ENCODE measurements around the gene AK8. TPM values are rescaled to one million over a fixed set of nuclear protein-coding genes. Genes with fewer than 3 reads are reported as not detected.

AK8 gene
- polyA plus RNA-seq, 1 of the 3 experiments (the other 2 are of a cell fraction), result 0.77 TPM

DNA sequence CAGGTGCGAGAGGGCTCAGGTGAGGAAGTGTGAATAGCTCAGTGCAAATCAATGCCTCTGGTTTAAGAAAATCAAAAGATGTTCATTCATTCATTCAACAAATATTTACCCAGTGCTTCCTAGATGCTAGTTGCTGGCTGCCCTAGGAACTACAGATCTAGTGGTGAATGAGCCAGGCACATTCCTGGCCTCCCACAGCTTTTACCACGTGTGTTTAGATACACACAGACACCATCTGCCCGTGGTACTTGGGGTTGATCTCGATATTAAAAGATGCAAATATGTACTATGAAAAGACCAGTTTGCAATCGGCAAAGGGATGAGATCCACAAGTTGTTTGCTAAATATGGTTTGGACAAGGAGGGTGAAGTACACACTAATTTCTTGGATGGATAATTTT, 129.6 kb downstream of the AK8 start:
- no peaks in the 10 kb centered on the region for H4K20me1 ChIP-seq (ENCODE audit: insufficient read depth)
- no peak overlapping the region for H3K27ac ChIP-seq (ENCODE audit: low read depth in 2 of 2, low read length in 1 of 2)
- TF ChIP-seq SMC3 (IDR thresholded peaks at IDR 0.05; ENCODE audit: low read depth, low read length) (no peak), FOSL2 (IDR thresholded peaks at IDR 0.05; ENCODE audit: borderline replicate concordance, low read depth) (no peak), GABPA (IDR thresholded peaks at IDR 0.05; ENCODE audit: low read depth) (no peak), MXI1 (IDR thresholded peaks at IDR 0.05; ENCODE audit: low read depth, low read length) (no peak), RAD21 (IDR thresholded peaks at IDR 0.05; ENCODE audit: low read length) (no peak)
- TF ChIP-seq, protein P1, sequence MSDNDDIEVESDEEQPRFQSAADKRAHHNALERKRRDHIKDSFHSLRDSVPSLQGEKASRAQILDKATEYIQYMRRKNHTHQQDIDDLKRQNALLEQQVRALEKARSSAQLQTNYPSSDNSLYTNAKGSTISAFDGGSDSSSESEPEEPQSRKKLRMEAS (IDR thresholded peaks at IDR 0.05; ENCODE audit: low read depth), result no peak
- TF ChIP-seq, protein P2, sequence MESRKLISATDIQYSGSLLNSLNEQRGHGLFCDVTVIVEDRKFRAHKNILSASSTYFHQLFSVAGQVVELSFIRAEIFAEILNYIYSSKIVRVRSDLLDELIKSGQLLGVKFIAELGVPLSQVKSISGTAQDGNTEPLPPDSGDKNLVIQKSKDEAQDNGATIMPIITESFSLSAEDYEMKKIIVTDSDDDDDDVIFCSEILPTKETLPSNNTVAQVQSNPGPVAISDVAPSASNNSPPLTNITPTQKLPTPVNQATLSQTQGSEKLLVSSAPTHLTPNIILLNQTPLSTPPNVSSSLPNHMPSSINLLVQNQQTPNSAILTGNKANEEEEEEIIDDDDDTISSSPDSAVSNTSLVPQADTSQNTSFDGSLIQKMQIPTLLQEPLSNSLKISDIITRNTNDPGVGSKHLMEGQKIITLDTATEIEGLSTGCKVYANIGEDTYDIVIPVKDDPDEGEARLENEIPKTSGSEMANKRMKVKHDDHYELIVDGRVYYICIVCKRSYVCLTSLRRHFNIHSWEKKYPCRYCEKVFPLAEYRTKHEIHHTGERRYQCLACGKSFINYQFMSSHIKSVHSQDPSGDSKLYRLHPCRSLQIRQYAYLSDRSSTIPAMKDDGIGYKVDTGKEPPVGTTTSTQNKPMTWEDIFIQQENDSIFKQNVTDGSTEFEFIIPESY (IDR thresholded peaks at IDR 0.05; ENCODE audit: borderline replicate concordance, low read depth), result no peak
- TF ChIP-seq, protein P3, sequence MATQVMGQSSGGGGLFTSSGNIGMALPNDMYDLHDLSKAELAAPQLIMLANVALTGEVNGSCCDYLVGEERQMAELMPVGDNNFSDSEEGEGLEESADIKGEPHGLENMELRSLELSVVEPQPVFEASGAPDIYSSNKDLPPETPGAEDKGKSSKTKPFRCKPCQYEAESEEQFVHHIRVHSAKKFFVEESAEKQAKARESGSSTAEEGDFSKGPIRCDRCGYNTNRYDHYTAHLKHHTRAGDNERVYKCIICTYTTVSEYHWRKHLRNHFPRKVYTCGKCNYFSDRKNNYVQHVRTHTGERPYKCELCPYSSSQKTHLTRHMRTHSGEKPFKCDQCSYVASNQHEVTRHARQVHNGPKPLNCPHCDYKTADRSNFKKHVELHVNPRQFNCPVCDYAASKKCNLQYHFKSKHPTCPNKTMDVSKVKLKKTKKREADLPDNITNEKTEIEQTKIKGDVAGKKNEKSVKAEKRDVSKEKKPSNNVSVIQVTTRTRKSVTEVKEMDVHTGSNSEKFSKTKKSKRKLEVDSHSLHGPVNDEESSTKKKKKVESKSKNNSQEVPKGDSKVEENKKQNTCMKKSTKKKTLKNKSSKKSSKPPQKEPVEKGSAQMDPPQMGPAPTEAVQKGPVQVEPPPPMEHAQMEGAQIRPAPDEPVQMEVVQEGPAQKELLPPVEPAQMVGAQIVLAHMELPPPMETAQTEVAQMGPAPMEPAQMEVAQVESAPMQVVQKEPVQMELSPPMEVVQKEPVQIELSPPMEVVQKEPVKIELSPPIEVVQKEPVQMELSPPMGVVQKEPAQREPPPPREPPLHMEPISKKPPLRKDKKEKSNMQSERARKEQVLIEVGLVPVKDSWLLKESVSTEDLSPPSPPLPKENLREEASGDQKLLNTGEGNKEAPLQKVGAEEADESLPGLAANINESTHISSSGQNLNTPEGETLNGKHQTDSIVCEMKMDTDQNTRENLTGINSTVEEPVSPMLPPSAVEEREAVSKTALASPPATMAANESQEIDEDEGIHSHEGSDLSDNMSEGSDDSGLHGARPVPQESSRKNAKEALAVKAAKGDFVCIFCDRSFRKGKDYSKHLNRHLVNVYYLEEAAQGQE (IDR thresholded peaks at IDR 0.05; ENCODE audit: low read depth, low read length), result no peak
- no peak overlapping the region for H3K4me3 ChIP-seq (ENCODE audit: low read depth in 2 of 2, low read length in 1 of 2)
- peaks cover 0 to 9% of the 10 kb centered on the region in 2 experiments; a peak in 1 of 4 replicates for H3K4me1 ChIP-seq (ENCODE audit: control insufficient read depth in 1 of 2, insufficient read depth in 2 of 2, low read depth in 1 of 2, low read length in 1 of 2)
- H3K4me2 ChIP-seq, result no peak overlapping the region
- no peaks in the 10 kb centered on the region for H3K9me3 ChIP-seq
- H3F3A ChIP-seq (replicated peaks; ENCODE audit: insufficient read depth), result no peaks in the 10 kb centered on the region
- H2AFZ ChIP-seq (ENCODE audit: low read depth), result no peak overlapping the region
- POLR2A ChIA-PET, result no interaction called here
- no peaks in the 10 kb centered on the region for H3K79me2 ChIP-seq (ENCODE audit: insufficient read depth)
- no peaks in the 10 kb centered on the region for H3K9me2 ChIP-seq
- WGBS (ENCODE audit: low lambda C conversion rate), result 39% methylated on average over 5 of the region's 5 CpGs
- CTCF ChIA-PET, result no interaction called here
- H3K9ac ChIP-seq, result no peak overlapping the region
- DNase-seq, result no peak
- H3K36me3 ChIP-seq (replicated peaks in 1 of 2; ENCODE audit: control insufficient read depth in 1 of 2, insufficient read depth in 2 of 2, low read length in 1 of 2), result no peaks in the 10 kb centered on the region
- H3K27me3 ChIP-seq (ENCODE audit: insufficient read depth), result no peaks in the 10 kb centered on the region; the same call in 1 of the 2 replicates

DNA sequence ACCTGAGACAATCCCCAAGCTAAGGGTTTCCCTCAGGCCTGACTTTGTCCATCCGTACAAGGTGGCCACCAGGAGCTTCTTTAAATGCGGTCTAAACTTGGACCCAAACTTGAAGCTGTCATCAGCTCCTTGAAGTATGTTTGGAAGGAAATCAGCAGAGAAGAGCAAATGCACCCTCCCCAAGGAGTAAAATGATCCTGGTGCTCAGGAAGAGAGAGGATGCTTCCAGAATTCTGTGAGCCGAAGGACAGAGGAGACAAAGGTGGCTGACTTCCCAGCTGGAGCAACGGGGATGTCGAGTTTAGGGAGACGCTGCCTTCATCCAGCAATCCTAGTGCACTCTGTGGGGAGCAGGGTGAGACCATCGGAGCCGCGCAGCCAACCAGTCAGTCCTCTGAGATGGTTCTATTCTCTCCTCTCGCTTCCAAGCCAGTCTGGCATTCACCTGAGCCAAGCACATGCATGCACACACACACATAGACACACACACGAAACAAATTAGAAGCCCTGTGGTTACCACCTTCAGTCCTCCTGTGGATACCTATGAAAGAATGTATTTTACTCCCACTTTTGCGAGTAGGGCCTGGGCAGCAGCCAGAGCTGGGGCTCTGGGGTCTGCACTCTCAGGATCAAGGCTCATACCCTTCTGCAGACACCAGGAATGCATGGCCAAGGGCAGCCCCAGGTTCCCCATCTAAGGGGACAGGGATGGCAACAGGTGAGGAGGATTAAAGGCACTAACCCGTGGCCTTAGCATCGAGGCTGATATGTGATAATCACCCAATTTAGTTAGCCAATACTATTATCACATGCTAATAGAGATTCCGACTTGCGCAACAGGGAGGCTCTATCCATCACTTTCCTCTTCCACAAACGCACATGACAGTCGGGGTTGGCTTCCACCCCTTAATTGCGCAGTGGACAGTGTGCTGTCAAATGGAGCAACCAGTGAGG, 132.1 kb downstream of the AK8 start:
- Histone ChIP-seq H3K27ac (ENCODE audit: low read depth in 2 of 2, low read length in 1 of 2) (no peak overlapping the region), H2AFZ (ENCODE audit: low read depth) (no peak overlapping the region), H3K9me3 (no peaks in the 10 kb centered on the region), H3K4me1 (ENCODE audit: control insufficient read depth in 1 of 2, insufficient read depth in 2 of 2, low read depth in 1 of 2, low read length in 1 of 2) (peaks cover 0 to 7% of the 10 kb centered on the region in 2 experiments; a peak in 1 of 4 replicates), H3K9me2 (no peaks in the 10 kb centered on the region), H3K36me3 (replicated peaks in 1 of 2; ENCODE audit: control insufficient read depth in 1 of 2, insufficient read depth in 2 of 2, low read length in 1 of 2) (no peaks in the 10 kb centered on the region), H4K20me1 (ENCODE audit: insufficient read depth) (no peaks in the 10 kb centered on the region), H3K4me3 (ENCODE audit: low read depth in 2 of 2, low read length in 1 of 2) (no peak overlapping the region), H3K79me2 (ENCODE audit: insufficient read depth) (no peaks in the 10 kb centered on the region), H3K9ac (no peak overlapping the region), H3F3A (replicated peaks; ENCODE audit: insufficient read depth) (no peaks in the 10 kb centered on the region), H3K4me2 (no peak overlapping the region), H3K27me3 (ENCODE audit: insufficient read depth) (no peaks in the 10 kb centered on the region; the same call in 1 of the 2 replicates)
- POLR2A ChIA-PET, result no interaction called here
- CTCF ChIA-PET, result no interaction called here
- WGBS (ENCODE audit: low lambda C conversion rate), result 73% methylated on average over 17 of the region's 19 CpGs
- DNase-seq, result no peak
- TF ChIP-seq TCF12 (IDR thresholded peaks at IDR 0.05), result no peak
- no peak for TF ChIP-seq GATA2 (CRISPR knock-in tag; IDR thresholded peaks at IDR 0.05)
- TF ChIP-seq, protein P4, sequence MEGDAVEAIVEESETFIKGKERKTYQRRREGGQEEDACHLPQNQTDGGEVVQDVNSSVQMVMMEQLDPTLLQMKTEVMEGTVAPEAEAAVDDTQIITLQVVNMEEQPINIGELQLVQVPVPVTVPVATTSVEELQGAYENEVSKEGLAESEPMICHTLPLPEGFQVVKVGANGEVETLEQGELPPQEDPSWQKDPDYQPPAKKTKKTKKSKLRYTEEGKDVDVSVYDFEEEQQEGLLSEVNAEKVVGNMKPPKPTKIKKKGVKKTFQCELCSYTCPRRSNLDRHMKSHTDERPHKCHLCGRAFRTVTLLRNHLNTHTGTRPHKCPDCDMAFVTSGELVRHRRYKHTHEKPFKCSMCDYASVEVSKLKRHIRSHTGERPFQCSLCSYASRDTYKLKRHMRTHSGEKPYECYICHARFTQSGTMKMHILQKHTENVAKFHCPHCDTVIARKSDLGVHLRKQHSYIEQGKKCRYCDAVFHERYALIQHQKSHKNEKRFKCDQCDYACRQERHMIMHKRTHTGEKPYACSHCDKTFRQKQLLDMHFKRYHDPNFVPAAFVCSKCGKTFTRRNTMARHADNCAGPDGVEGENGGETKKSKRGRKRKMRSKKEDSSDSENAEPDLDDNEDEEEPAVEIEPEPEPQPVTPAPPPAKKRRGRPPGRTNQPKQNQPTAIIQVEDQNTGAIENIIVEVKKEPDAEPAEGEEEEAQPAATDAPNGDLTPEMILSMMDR (IDR thresholded peaks at IDR 0.05), result no peak
- TF ChIP-seq, protein P2 (IDR thresholded peaks at IDR 0.05; ENCODE audit: borderline replicate concordance, low read depth), result no peak
- TF ChIP-seq FOSL2 (IDR thresholded peaks at IDR 0.05; ENCODE audit: borderline replicate concordance, low read depth), result no peak
- TF ChIP-seq, protein P5, sequence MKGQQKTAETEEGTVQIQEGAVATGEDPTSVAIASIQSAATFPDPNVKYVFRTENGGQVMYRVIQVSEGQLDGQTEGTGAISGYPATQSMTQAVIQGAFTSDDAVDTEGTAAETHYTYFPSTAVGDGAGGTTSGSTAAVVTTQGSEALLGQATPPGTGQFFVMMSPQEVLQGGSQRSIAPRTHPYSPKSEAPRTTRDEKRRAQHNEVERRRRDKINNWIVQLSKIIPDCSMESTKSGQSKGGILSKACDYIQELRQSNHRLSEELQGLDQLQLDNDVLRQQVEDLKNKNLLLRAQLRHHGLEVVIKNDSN (IDR thresholded peaks at IDR 0.05; ENCODE audit: borderline replicate concordance, low read depth), result no peak
